Mucosa of descending colon (tissue), 3 donors: Measurements from ENCODE around the gene FAM13C. TPM values are rescaled to one million over a fixed set of nuclear protein-coding genes. Genes with fewer than 3 reads are reported as not detected.

Experiments used
- ATAC-seq: fragments of 200-7000 bp; cut with Tn5 transposase; one replicate; pipeline ENCODE4 v1.9.1; 2020; ENCODE audit warnings: mild to moderate bottlenecking, moderate library complexity
- DNase-seq, 3 donors: peaks; one replicate each; pipeline ENCODE4 v3.0.0-alpha.2; 2020
- H3K36me3 ChIP-seq: fragments of 200-600 bp; one replicate; pipeline ENCODE4 v1.8.0; 2021; ENCODE audit warnings: low read depth, mild to moderate bottlenecking
- H3K4me1 ChIP-seq: fragments of 200-600 bp; one replicate; pipeline ENCODE4 v1.8.0; 2021; ENCODE audit warnings: low read depth, mild to moderate bottlenecking
- H3K4me3 ChIP-seq: fragments of 200-600 bp; one replicate; pipeline ENCODE4 v1.8.0; 2021; ENCODE audit warnings: mild to moderate bottlenecking
- H3K9me3 ChIP-seq: fragments of 200-600 bp; one replicate; pipeline ENCODE4 v1.8.0; 2021; ENCODE audit warnings: mild to moderate bottlenecking
- CTCF ChIP-seq: fragments of 200-600 bp; IDR thresholded peaks from one replicate; pipeline ENCODE4 v1.8.0; 2022; ENCODE audit warnings: antibody characterized with exemption, mild to moderate bottlenecking
- intact Hi-C, 2 donors: fragments of 100-400 bp; cut with DNase I in 1 of 2; cut with micrococcal nuclease in 1 of 2; formaldehyde crosslinking; loops; one replicate each; pipeline versions ENCODE4 v1.11.0 to v1.11.1; 2022; cut with DNase I, micrococcal nuclease
- total RNA-seq, 3 donors: library from RNA; stranded (reverse); fragmentation: NEBNext Ultra II Directional in 2 of 3; extraction: Animal tissue kit (Norgen Biotek cat#: 25700) in 2 of 3; gene quantifications; one replicate each; pipeline versions ENCODE4 v1.2.1 to v1.2.4, GENCODE V29; 2021 to 2023
- donor health status: DM: no; HTN: no; CAD: no; lungs with moderate emphysema.
- donor health status: DM: no; HTN: no; CAD: no.
- donor health status: DM: no; HTN: yes; CAD: no.

FAM13C gene
- total RNA-seq, 3 donors from 2014 or later = 4.2 to 18.8 (median 6.5) TPM

GRCh38 chr10:59222788-59223187 is 139.6 kb downstream of the FAM13C start:
- Histone ChIP-seq H3K4me1 (no peaks in the 10 kb centered on the region), H3K4me3 (no peak overlapping the region), H3K9me3 (no peaks in the 10 kb centered on the region), H3K36me3 (no peaks in the 10 kb centered on the region)
- ATAC-seq = no peak
- no peak for TF ChIP-seq CTCF
- no peak for DNase-seq
- intact Hi-C loops = no loop called here

GRCh38 chr10:59216178-59216869 is 146.0 kb downstream of the FAM13C start:
- no peak for TF ChIP-seq CTCF
- Histone ChIP-seq H3K9me3 (no peaks in the 10 kb centered on the region), H3K36me3 (no peaks in the 10 kb centered on the region), H3K4me1 (no peaks in the 10 kb centered on the region), H3K4me3 (no peak overlapping the region)
- ATAC-seq (no peak), DNase-seq (no peak)
- intact Hi-C loops = no loop called here

GRCh38 chr10:59214160-59214559 is 148.2 kb downstream of the FAM13C start:
- intact Hi-C loops = no loop called here
- Histone ChIP-seq H3K9me3 (no peaks in the 10 kb centered on the region), H3K4me3 (no peak overlapping the region), H3K4me1 (no peaks in the 10 kb centered on the region), H3K36me3 (no peaks in the 10 kb centered on the region)
- DNase-seq (no peak), ATAC-seq (no peak)
- TF ChIP-seq CTCF = no peak

GRCh38 chr10:59212301-59212798 is 150.0 kb downstream of the FAM13C start:
- no peak for ATAC-seq
- no peak overlapping the region for H3K4me3 ChIP-seq
- no peak for DNase-seq
- intact Hi-C loops = no loop called here
- no peaks in the 10 kb centered on the region for H3K4me1 ChIP-seq
- no peaks in the 10 kb centered on the region for H3K9me3 ChIP-seq
- no peaks in the 10 kb centered on the region for H3K36me3 ChIP-seq
- TF ChIP-seq CTCF = no peak

- Histone ChIP-seq H3K4me1 (no peaks in the 10 kb centered on the region), H3K4me3 (no peak overlapping the region), H3K9me3 (no peaks in the 10 kb centered on the region), H3K36me3 (no peaks in the 10 kb centered on the region)
- DNase-seq (no peak), ATAC-seq (no peak)
- no peak for TF ChIP-seq CTCF
- intact Hi-C loops = no loop called here
Observed at GRCh38 chr10:59206204-59206720, 156.1 kb downstream of the FAM13C start.

Other genes with a start within 250 kb of the FAM13C start
- 1 to 10 TPM in 1 of 3 donors, under 1 TPM in 2; 0.20 to 3.1 (median 0.39) TPM for gene PHYHIPL, start 185.9 kb downstream of the FAM13C start, total RNA-seq